GM18498 (cell line): Measurements from ENCODE around the gene MAF.

Experiments
- ATAC-seq: cut with Tn5 transposase; IDR thresholded peaks from one replicate; pipeline ENCODE4 v1.9.1; 2021; ENCODE audit warnings: mild to moderate bottlenecking, moderate library complexity; ENCODE audit not compliant: unreplicated experiment

The MAF gene

DNA sequence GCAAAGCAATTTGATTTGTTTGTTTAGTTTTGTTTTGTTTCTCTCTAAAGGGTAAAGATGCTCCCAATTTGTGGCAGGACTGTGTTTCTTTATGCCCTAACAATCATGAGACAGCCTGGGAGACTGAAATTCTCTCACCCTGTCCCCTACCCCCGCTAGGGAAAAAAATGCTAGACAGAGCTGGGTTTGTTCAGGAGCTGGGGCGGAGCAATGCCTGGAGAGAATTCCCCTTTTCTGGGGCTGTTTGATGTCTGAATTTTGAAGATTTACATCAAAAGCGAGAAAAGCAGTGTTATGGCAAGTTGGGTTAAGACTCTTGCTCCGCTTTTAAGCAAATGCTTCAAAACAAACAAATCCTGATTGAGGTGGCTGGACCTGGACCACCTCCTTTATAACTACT is 8.4 kb downstream of the MAF start:
- no peak for ATAC-seq

DNA sequence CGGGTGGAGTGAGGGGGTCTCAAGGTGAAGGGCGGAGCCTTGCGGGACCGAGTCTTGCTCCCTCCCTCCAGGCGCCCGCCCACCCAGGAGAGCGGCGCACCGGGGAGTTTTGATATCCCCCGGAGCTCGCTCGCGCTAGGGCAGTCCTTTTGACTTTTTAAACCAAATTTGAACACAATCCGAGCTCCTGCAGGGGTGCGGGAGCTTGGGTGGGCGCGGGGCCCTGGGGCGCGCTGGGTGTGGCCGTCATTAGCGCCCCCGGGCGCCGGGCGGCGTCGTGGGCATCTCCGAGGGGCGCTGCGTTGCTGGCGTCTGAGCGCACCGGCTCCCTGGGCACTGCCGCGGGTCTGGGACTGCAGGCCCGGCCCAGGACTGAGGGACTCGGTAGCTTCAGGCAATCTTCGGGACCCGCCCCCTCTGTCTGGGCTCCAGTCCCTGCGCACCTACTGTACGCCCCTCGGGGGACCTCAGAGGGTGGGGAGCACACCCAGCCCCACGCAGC is 10.9 kb downstream of the MAF start:
- ATAC-seq = no peak

- no peak for ATAC-seq
These were observed 12.6 kb downstream of the MAF start for GRCh38 chr16:79587897-79588296.

- no peak for ATAC-seq
These were observed 13.2 kb downstream of the MAF start for GRCh38 chr16:79587296-79587695.

- no peak for ATAC-seq
These were observed 17.7 kb downstream of the MAF start for GRCh38 chr16:79582789-79583188.

DNA sequence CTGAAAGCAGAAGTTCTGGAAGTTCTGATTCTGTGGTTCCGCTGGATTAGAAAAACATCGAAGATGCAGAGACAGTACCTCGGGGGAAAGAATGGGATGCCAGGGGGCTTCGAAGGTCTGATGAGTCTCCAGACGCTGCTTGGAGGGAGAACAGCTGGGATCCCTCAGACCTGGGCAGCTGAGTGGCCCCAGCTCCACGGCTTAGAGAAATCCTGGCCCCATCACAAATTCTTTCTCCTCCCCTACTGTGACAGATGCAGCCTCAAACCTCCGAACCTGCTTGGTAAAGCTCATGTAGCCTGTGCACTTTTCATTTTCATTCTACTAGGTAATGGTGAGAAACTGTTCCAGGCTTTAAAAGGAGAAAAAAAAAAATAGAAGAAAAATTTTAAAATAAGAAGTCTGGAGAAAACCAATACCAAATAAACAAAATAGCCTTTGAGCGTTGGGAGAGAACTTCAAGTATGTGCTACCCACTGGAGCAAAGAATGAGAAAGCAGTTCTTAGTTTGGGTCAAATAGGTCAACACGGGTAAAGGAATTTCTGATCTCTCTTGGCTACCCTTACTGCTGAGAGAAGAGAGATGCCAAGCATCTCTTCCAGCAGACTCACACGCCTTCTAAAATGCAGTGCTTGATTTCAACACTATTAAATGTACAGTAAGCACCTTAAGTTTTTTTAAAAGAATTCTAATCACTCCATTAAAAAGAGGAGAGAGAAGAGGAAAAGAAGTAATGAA is 19.9 kb downstream of the MAF start:
- ATAC-seq = no peak

DNA sequence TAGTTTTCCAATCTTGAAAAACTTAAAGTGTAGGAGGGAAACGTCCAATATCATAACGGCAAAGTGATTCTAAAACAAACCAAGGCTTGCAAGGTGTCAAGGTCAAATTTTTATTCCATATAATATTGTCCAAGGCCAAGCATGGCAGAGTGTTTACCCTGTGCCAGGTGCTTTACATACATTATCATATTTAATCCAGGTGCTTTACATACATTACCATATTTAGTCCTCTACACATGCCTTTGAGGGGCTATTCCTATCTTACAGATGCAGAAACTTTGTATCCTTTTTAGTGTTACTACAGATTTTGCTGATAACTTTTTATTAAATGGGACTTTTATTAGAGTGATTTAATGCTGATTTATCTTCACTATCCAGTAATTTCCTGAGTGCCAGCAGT is 23.9 kb downstream of the MAF start:
- ATAC-seq = no peak

DNA sequence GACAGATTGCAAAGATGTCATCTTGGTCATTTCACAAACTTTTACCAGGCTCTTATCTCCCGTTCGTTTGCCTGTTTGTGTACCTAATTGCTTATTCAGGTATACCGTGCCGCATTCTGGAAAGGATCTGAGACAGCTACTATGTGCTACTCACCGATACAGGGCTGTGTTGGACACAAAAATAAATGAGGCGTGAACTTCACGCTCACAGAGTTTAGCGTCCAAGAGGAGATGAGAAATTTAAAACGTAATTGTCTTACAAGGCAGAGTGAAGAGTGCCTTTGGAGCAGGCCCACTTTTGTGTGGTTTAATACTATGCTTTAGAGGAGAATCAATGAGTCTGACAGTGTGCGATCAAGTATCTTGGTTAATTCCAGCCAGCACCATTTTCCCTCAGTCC is 26.7 kb downstream of the MAF start:
- no peak for ATAC-seq

- ATAC-seq = no peak
These were observed 27.5 kb downstream of the MAF start for GRCh38 chr16:79573071-79573470.

DNA sequence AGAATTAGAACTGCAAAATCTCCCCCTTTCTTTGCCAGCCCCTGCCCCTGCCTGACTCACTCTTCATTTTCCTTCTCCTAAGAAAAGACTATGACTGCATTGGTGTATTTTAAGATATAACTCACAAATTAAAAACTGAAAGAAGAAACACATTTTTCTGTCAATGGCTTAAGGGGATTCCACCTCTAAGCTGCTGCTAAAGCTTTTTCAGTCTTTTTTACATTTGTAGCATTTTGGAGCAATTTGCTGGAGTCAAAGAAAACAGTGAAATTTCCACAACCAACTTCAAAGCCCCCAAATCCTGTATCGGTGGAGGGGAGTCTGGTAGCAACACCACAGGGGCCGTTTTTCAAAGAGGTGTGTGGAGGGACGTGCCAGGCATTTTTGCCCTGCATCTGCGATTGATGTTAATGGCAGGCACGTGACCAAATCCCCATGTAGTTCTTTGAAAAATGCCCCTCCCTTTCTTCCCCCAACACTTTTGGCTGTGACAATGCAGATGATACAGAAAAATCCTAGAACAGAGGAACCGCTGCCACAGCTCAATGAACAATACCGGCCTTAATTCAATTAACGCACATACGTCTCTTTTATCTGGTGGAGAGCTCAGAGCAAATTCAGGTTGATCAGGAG is 28.5 kb downstream of the MAF start:
- ATAC-seq = no peak

DNA sequence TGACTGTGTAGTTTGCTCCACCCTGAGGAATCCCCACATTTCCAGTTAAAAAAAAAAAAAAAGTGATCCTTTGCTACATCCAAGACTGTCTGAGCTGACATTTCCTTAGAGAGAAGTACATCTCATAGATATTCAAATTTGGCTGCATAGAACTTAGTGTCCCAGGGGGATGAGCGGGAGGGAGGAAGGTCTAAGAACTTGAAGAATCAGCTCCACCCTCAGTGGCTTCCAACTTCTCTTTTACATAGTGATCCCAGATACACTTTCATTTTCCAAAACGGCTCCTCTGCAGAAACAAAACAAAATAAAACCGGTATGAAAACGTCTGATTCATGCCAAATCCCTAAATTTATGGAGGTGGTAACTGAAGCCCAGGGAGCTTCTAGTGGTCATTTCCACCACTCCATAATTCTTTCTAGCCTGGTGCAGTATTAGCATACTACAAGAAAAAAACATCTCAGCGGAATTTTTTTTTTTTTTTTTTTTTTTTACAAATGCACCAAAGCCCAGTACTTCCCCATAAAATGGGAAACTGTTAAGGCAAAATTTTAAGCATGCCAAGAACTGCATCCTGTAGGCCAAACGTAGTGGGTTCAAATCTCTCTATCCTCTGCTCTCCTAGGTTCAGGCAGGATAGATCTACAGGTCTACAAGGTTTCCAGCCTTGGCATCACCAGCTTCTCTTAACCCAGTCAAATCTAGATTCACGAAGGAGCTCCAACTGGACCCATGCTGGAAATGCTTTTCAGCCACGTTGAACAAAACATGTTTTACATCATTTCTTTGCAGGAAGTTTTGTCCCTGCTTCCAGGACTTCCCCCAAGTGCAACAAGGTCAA is 29.3 kb downstream of the MAF start:
- no peak for ATAC-seq

GRCh38 chr16:79564671-79565107 is 35.8 kb downstream of the MAF start:
- no peak for ATAC-seq

DNA sequence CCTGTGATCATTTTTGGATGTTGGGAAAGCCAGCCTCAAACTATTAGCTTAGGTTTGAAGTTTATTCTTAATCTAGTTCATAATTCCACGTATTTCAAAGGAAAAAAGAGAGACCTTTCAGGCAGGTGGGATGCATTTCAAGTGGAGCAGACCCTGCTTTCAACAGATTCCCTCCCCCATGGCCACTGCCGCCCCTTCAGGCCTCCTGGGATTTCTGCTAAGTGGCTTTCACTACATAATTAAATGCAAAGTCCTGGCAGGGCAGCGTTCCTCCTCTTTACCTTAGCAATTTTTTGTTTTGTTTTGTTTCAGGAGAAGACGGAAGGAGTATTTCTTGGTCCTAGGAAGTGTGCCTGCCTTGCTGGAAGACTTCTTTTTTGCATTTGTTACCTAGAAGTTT is 36.6 kb downstream of the MAF start:
- no peak for ATAC-seq

- ATAC-seq = no peak
These were observed 38.2 kb downstream of the MAF start for GRCh38 chr16:79562166-79562823.

DNA sequence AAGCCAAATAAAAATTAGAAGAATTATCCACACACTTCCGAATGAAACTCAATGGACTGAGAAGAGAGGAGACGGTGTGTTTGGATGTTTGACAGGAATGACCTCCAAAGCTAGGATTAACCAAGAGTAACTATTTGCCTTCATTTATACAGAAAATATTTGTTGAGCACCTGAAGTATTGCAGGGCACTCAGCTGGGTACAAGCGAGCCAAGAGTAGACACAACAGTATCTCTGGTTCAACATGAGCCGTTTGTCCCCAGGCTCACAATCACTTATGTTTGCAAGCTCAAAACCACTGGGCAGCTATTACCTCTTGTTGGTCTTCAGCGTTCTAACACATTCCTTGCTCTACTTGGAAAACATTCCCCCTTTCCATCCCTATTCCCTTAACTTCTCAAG is 38.8 kb downstream of the MAF start:
- no peak for ATAC-seq

DNA sequence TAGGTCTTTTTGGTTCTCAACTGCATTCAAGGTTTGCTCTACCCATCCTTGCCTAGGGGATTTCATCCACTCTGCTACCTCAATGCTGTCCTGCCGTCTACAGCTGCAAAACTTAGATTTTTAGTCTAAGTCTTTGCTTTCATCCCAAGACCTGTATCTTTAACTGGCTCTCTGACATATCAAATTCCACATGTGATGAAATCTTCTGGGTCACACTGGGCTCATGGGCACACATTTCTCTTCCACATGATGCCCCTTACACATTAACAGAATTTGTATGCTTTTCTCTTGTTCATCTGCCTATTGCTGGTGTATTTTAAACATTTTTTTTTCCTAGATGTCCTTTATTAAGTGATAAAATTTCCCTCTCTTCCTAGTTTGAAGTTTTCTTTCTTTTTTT is 39.6 kb downstream of the MAF start:
- ATAC-seq = no peak

DNA sequence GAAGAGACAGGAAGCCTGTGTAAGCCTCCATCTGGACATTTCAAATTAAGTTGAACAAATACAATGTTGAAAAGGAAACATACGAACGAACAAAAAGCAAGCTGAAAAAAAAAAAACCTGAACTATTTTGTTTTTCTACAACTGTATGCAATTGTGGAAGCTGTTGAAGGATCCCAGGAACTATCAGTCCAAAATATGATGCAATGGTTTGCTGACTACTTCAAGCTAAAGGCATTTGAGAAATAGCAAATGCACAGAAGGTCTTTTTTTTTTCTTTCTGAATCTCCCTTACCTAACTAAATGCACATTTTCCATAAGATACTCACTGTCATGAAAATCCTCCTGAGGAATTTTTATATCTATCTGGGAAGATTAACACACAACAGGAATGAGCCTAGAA is 40.2 kb downstream of the MAF start:
- no peak for ATAC-seq

DNA sequence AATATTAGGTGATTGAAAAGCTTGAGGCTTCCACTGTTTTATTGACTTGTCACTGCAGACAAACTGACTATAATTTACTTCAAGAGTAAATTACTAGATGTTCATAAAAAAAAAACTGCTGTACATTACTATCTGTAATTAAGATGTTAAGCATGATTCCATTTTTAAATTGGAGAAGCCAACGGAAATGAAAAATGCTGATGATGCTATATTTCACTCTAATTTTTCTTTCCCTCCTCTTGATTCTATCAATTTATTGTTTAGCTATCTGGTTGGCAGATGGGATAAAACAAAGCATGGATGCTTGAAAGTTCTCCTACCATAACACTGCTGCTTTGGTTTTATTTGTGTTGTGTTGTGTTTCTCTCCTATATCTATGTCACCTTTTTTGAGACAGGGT is 41.0 kb downstream of the MAF start:
- no peak for ATAC-seq

DNA sequence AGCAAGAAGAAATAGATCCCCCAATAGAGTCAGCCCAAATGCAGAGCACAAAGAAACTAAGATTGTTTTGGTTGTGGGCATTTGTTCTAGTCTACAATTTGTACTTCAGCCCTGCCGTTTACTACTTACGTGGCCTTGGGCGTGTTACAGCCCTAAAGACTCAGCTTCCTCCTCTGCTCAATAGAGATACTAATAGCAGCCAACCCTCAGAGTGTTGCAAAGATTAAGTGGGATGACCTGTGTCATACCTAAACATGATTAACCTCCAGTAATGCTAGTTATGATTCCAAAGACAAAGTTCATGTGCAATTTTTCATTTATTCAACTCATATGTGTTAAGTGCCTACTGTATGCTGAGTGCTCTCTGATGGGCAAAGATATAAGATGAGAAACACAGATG is 43.1 kb downstream of the MAF start:
- no peak for ATAC-seq

DNA sequence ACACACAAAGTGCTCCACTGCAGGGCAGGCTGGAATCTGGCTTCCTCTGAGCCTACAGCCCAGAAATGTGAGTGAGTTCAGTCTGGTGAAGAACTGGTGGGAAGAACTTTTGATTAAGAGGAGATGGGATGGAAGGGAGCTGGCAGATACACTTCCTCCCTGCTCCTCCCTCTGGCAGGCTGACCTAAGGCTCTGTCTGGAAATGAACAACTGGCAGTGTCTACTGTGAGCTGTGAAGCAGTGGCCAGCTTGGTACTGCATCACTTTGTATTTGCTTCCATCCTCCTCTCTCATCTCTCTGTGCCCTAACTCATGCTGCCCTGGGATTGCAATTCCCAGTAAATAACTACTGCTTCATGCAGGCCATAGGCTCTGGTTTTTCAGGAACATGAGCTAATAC is 45.6 kb downstream of the MAF start:
- no peak for ATAC-seq

DNA sequence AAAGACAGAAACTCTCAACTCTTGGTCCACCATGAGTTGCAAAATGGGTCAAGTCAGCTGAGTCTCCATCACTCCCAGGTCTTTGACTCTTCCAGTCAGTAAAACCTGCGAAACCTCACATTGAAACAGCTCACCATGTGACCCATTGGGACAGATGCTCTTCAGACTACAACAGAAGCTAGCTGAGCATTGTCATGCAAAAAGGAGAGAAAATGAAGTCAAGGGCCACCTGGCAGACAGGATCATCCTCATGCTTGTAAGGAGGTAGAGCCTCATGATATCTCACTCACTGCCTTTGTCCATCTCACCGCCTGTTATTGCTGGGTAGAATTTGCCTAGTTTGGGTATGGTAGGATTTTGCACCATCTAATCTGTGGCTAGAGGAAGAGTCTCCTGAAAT is 50.2 kb downstream of the MAF start:
- ATAC-seq = no peak
